NCI-H1930 (cell line): Measurements from ENCODE around the gene CHTF18.
"Not testable (repeated sequence)": the region's sequence is repeated elsewhere in the genome, so short reads cannot be mapped to it uniquely, and the experiment has no call there.

ENCODE experiments used
- DNase-seq, 2 experiments: peaks; one replicate each; lab custom pipeline; 2025; lab: John Stamatoyannopoulos, UW

The CHTF18 gene

GRCh38 chr16:788399-789126, at the start of gene CHTF18:
Gene CHTF18 (plus strand): TSS chr16:788620. CDS start chr16:788685, 65 bp downstream.
- DNase-seq = peak; percentile 86 to 95

- DNase-seq = no peak
These were observed 48.6 kb upstream of the CHTF18 start for GRCh38 chr16:739560-740458.

GRCh38 chr16:740459-740763, 48.0 kb upstream of the CHTF18 start:
- DNase-seq = no peak

DNA sequence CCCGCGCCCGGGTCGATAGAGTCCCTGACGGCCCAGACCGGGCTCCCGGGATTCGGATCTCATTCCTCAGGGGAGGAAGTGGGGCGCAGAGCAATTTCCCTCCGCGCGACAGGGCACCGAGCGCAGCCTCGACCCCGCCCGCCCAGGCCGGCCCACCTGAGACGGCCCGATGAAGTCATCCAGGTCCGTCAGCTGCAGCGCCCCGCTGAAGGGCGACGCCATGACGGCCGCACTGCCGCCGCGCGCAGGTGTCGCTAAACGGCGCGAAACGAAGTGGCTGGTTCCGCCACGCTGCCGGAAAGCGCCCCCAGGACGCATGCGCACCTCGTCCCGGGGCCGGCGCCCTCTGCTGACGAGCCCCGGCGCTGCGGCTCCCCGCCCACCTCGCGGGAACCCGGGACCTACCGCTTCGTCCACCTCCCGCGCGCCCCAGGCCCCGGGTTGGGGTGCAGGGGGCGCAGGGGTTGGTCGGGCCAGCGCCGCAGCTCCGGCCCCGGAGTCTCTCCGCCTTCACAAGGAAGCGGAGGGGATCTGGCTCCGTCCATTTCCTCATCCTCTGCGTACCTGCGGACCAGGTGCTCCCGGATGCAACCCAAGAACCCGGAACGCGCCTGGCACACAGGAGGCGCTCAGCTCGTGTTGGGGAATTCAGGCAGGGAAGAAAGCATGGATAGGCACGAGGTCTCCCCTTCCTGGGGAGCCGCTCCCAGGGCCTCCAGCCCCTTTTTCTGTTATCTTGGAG, 47.5 kb upstream of the CHTF18 start, which contains the start of gene CIAO3:
Gene CIAO3 (minus strand): TSS at position 234 of the 742 bp plus-strand sequence. CDS start 12 bp downstream, at position 222.
- peak; percentile 88 to 98 for DNase-seq

GRCh38 chr16:741986-742629, 46.3 kb upstream of the CHTF18 start:
- no peak for DNase-seq

DNA sequence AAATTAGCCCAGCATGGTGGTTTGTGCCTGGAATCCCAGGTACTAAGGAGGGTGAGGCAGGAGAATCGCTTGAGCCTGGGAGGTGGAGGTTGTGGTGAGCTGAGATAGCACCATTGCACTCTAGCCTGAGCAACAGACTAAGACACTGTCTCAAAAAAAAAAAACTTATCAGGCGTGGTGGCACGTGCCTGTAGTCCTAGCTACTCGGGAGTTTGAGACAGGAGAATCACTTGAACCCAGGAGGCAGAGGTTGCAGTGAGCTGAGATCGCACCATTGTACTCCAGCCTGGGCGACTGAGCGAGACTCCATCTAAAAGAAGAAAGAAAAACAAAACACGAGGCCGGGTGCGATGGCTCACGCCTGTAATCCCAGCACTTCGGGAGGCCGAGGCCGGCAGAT, 45.5 kb upstream of the CHTF18 start:
- DNase-seq = not testable (repeated sequence)

GRCh38 chr16:743794-744500, 44.5 kb upstream of the CHTF18 start:
- no peak for DNase-seq

GRCh38 chr16:745739-746138, 42.7 kb upstream of the CHTF18 start:
- peak in 1 of 2 experiments; percentile 43 for DNase-seq

- no peak for DNase-seq
These were observed 41.8 kb upstream of the CHTF18 start for GRCh38 chr16:746637-747036.

DNA sequence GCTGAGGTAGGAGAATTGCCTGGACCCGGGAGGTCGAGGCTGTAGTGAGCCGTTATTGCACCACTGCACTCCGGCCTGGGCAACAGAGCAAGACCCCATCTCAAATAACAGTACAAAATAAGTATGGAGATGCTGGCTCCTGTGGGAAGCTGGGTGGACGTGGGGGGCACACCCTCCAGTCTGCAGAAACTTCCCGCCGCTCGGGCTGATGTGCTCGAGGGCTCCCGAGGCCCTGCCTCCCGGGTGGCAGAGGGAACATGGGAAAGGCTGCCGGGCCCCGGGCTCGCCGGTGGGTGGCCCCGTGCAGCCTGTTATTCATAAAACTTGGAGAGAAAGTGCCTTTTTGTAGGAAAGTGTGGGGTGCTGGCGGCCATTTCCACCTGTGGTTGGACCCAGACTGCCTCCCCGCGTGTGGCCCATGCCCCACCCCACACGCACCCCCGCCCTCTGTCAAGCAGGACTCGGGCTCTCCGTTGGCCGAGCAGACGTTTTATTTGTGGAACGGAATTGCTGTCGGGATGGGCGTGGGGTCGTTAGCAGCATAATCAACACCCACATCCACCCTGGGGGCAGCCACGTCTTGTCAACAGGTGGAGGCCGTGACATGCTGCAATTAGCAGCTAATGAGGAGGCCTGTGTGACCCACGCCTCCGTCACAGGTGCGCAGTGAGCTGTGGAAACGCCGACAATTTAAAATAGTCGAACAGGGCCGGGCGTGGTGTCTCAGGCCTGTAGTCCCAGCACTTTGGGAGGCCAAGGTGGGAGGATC, 40.3 kb upstream of the CHTF18 start:
- no peak for DNase-seq

DNA sequence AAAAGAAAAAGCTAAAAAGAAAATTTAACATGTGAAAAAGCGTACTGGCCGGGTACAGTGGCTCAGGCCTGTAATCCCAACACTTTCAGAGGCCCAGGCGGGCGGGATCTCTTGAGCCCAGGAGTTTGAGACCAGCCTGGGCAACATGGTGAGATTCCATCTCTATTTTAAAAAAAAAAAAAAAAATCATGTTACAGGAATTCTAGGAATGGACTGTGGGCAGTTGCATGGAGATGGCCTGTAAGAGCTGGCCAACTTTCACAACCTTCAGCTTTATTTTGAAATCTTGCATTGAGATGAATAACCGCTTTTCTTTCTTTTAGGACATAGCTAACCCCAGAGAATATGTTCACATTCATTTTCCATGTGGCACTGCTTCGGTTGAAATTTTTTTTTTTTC, 39.4 kb upstream of the CHTF18 start:
- DNase-seq = no peak

DNA sequence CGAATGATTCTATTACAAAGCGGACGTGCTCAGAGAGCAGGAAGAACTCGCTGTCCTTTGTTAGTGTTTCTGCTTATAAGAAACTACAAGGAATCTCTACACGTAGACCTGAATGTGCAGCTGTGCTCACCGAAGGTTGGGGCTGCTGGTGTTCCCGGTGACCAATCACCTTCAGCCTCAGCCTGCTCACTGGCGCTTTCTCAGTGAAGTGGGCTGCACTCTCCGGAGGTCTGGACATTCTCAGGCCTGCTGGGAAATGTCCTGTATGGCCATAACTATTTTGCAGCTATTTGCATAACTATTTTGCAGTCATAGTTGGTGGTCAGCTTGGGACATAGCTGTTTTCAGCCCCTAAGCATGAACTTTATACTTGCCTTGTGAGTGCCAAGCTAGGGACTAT, 37.9 kb upstream of the CHTF18 start:
- no peak for DNase-seq

GRCh38 chr16:751152-752006, 37.0 kb upstream of the CHTF18 start:
- DNase-seq = no peak

DNA sequence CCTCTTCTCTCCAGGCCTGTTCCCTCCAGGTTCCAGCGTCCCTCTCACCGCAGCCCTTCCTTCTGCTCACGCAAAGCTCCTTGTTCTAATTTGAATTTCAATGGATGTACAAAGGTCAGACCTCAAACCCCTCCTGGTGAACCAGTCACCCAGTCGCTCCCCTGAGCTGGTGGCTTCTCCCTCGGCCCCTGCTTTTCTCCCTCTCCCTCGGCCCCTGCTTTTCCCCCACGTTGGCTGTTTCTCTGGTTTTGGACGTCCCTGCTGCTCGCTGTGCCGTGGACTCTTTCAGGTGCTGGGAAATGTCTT, 36.5 kb upstream of the CHTF18 start:
- no peak for DNase-seq

DNA sequence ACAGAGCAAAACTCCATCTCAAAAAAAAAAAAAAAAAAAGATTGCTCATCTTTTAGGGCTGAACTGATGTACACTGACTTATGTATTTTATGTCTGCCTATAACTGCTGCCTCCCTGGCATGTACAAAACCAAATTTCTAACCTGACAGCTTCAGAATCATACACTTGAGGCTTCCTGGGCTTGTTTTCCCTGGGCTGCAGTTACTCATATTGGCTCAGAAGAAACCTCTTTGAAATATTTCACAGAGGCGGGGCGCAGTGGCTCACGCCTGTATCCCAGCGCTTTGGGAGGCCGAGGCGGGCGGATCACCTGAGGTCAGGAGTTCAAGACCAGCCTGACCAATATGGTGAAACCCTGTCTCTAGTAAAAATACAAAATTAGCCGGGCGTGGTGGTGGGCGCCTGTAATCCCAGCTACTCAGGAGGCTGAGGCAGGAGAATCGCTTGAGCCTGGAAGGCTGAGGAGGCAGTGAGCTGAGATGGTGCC, 34.3 kb upstream of the CHTF18 start:
- not testable (repeated sequence) for DNase-seq

- DNase-seq = no peak
These were observed 33.8 kb upstream of the CHTF18 start for GRCh38 chr16:754656-755055.

DNA sequence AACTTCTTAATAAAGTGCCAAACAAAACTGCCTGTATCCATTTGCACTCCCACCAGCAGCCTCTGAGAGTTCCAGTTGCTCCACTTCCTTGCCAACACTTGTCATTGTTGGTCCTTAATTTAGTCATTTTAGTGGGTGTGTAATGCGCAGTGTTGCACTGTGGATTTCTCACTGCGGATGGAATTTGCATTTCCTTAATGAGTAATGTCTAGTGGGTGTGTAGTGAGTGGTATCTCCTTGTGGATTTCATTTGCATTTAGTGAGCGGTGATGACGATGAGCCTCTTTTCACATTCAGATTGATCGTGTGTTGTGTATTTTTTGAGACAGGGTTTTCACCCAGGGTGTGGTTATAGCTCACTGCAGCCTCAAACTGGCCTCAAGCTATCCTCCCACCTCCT, 32.0 kb upstream of the CHTF18 start:
- no peak for DNase-seq

- DNase-seq = no peak
These were observed 29.1 kb upstream of the CHTF18 start for GRCh38 chr16:759110-759910.

DNA sequence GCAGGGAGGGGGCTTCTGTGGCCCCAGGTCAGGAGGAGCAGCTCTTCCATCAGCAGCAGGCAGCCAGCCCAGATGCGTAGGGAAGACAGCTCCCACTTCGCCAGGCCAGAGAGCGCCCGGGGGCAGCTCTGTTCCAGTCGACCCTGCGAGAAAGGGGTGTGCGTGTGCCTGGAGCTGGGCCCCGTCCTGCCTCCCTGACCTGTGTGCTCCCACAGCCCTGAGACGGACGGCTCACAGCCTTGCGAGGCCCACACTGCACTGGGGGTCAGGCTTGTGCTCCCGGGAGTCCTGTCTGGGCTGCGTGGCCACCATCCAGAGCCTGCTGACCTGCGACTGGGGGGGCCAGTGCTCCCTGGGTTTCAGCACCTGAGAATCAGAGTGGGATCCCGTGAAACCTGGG, 28.4 kb upstream of the CHTF18 start:
- DNase-seq = no peak
